IMR-90 (cell line): ENCODE results near the gene C19orf33. TPM values are rescaled to one million over a fixed set of nuclear protein-coding genes. Genes with fewer than 3 reads are reported as not detected.
"Not testable (repeated sequence)": the region's sequence is repeated elsewhere in the genome, so short reads cannot be mapped to it uniquely, and the experiment has no call there.

Source experiments
- ATAC-seq: fragments of 200-7000 bp; cut with Tn5 transposase; 2 replicates; pipeline ENCODE4 v1.9.1; 2020; ENCODE audit warnings: low read depth, mild to moderate bottlenecking, moderate library complexity
- BruUV-seq: library from RNA; stranded (reverse); fragments of 400-500 nt; replicated peaks from 2 replicates; lab custom pipeline; 2021; lab: Mats Ljungman, UMichigan
- CTCF ChIA-PET: fragments of 300-600 bp; formaldehyde crosslinking; extraction: SDS; loops from one replicate; lab custom pipeline; 2021; ENCODE audit warnings: antibody characterized with exemption; lab: Yijun Ruan, JAX
- POLR2A ChIA-PET: fragments of 300-600 bp; sonication (Branson Sonifier 250); formaldehyde crosslinking; loops from one replicate; lab custom pipeline; 2022; ENCODE audit warnings: antibody characterized with exemption; ENCODE audit not compliant: unreplicated experiment; lab: Charles Lee
- DNase-seq: peaks from one replicate; pipeline ENCODE4 v3.0.0; 2013
- H2AFZ ChIP-seq: replicated peaks from 2 replicates; pipeline ENCODE3; 2013; ENCODE audit warnings: low read length, mild to moderate bottlenecking; ENCODE audit not compliant: poor library complexity
- H2AK5ac ChIP-seq: 2 replicates; pipeline ENCODE4 v1.6.1; 2013; ENCODE audit warnings: low read depth, low read length, inconsistent platforms
- H2AK9ac ChIP-seq: replicated peaks from 2 replicates; pipeline ENCODE3; 2013; ENCODE audit warnings: mild to moderate bottlenecking, low read depth, low read length, moderate library complexity; ENCODE audit not compliant: poor library complexity
- H2BK120ac ChIP-seq: 2 replicates; pipeline ENCODE4 v1.6.1; 2013; ENCODE audit warnings: low read depth, low read length, inconsistent platforms
- H2BK15ac ChIP-seq: 3 replicates; pipeline ENCODE4 v1.6.1; 2013; ENCODE audit warnings: low read depth, low read length, inconsistent platforms
- H2BK20ac ChIP-seq: 2 replicates; pipeline ENCODE4 v1.6.1; 2013; ENCODE audit warnings: low read depth, mild to moderate bottlenecking, inconsistent platforms, low read length, moderate library complexity
- H2BK5ac ChIP-seq: 2 replicates; pipeline ENCODE4 v1.6.1; 2013; ENCODE audit warnings: mild to moderate bottlenecking, low read depth, low read length, inconsistent platforms; ENCODE audit not compliant: poor library complexity, severe bottlenecking
- H3K14ac ChIP-seq: replicated peaks from 2 replicates; pipeline ENCODE4 v1.6.1; 2013; ENCODE audit warnings: low read depth, low read length, inconsistent platforms
- H3K18ac ChIP-seq: 2 replicates; pipeline ENCODE4 v1.6.1; 2013; ENCODE audit warnings: low read depth, low read length, control low read depth
- H3K23ac ChIP-seq: 2 replicates; pipeline ENCODE4 v1.6.1; 2013; ENCODE audit warnings: low read depth, low read length, inconsistent platforms
- H3K27ac ChIP-seq: 2 replicates; pipeline ENCODE4 v1.5.1; 2013; ENCODE audit warnings: mild to moderate bottlenecking, control low read depth, low read length; ENCODE audit not compliant: insufficient read depth
- H3K27me3 ChIP-seq: 2 replicates; pipeline ENCODE4 v1.6.1; 2013; ENCODE audit warnings: low read length; ENCODE audit not compliant: control insufficient read depth, insufficient read depth
- H3K36me3 ChIP-seq: 2 replicates; pipeline ENCODE4 v1.6.1; 2013; ENCODE audit warnings: low read length, mixed read lengths; ENCODE audit not compliant: control insufficient read depth, insufficient read depth
- H3K4ac ChIP-seq: 2 replicates; pipeline ENCODE4 v1.6.1; 2013; ENCODE audit warnings: low read depth, low read length, inconsistent platforms
- H3K4me1 ChIP-seq: 2 replicates; pipeline ENCODE4 v1.6.1; 2013; ENCODE audit warnings: low read length, mixed read lengths; ENCODE audit not compliant: control insufficient read depth, insufficient read depth
- H3K4me2 ChIP-seq: 2 replicates; pipeline ENCODE4 v1.6.1; 2013; ENCODE audit warnings: low read depth, mild to moderate bottlenecking, control low read depth, low read length, moderate library complexity
- H3K4me3 ChIP-seq: 2 replicates; pipeline ENCODE4 v1.5.1; 2013; ENCODE audit warnings: low read depth, mild to moderate bottlenecking, control low read depth, low read length, moderate library complexity; ENCODE audit not compliant: insufficient read depth
- H3K56ac ChIP-seq: 2 replicates; pipeline ENCODE4 v1.6.1; 2013; ENCODE audit warnings: low read length, inconsistent platforms; ENCODE audit not compliant: insufficient read depth; ENCODE audit errors: extremely low read depth
- H3K79me1 ChIP-seq, 2 experiments: 2 replicates each; pipeline ENCODE4 v1.6.1; 2013; ENCODE audit warnings: low read length in 2 of 2, inconsistent platforms in 1 of 2, low read depth in 1 of 2
- H3K9ac ChIP-seq: 2 replicates; pipeline ENCODE4 v1.6.1; 2013; ENCODE audit warnings: low read depth, low read length, control low read depth
- H3K9me1 ChIP-seq: 2 replicates; pipeline ENCODE4 v1.6.1; 2013; ENCODE audit warnings: low read length, inconsistent platforms; ENCODE audit not compliant: insufficient read depth
- H3K9me3 ChIP-seq: 2 replicates; pipeline ENCODE4 v1.6.1; 2013; ENCODE audit warnings: low read length; ENCODE audit not compliant: control insufficient read depth, insufficient read depth
- H4K20me1 ChIP-seq: 2 replicates; pipeline ENCODE4 v1.6.1; 2013; ENCODE audit warnings: low read length, inconsistent platforms; ENCODE audit not compliant: insufficient read depth
- H4K5ac ChIP-seq: 2 replicates; pipeline ENCODE4 v1.6.1; 2013; ENCODE audit warnings: mild to moderate bottlenecking, low read depth, low read length, control low read depth
- H4K8ac ChIP-seq, 2 experiments: 2 replicates each; pipeline ENCODE4 v1.6.1; 2013; ENCODE audit warnings: low read depth in 2 of 2, low read length in 2 of 2, control low read depth in 1 of 2, inconsistent platforms in 1 of 2
- H4K91ac ChIP-seq: 2 replicates; pipeline ENCODE4 v1.6.1; 2013; ENCODE audit warnings: low read depth, low read length, inconsistent platforms; ENCODE audit not compliant: insufficient read depth
- WGBS, 2 experiments: methylation state at CpG; one replicate each; pipeline versions ENCODE4 v1.1.5 to v1.1.7; 2013; ENCODE audit warnings: missing lambda C conversion rate in 2 of 2; ENCODE audit not compliant: insufficient read length in 1 of 2; ENCODE audit errors: extremely low coverage in 2 of 2; 5-methylcytosine and 5-hydroxymethylcytosine counted together
- dilution Hi-C: fragments of 300-500 bp; cut with HindIII; formaldehyde crosslinking; loops from one replicate; pipeline ENCODE4 v1.14.3; 2018; ENCODE audit warnings: low sequenced_read_pairs; ENCODE audit not compliant: unreplicated experiment
- in situ Hi-C: fragments of 300-500 bp; cut with MboI; formaldehyde crosslinking; loops from 3 replicates; pipeline ENCODE4 v1.14.3; 2019; ENCODE audit warnings: low sequenced_read_pairs, inconsistent platforms, mixed read lengths
- intact Hi-C: fragments of 100-400 bp; cut with micrococcal nuclease; formaldehyde crosslinking; loops from 2 replicates; pipeline ENCODE4 v1.10.0; 2022
- polyA plus RNA-seq, 3 experiments: library from polyadenylated mRNA; depleted of rRNA; stranded (reverse); fragments of >200 nt; gene quantifications; 2 replicates each; pipeline ENCODE4 v1.2.3, GENCODE V29; 2012; ENCODE audit warnings: low replicate concordance in 1 of 3
- total RNA-seq: library from RNA; depleted of rRNA; stranded (reverse); fragments of >200 nt; gene quantifications from 2 replicates; pipeline ENCODE4 v1.2.3, GENCODE V29; 2012

C19orf33 gene
- total and polyA plus RNA-seq, 2 of the 4 experiments (the other 2 are of a cell fraction): 0.80 TPM; not detected in 1

DNA sequence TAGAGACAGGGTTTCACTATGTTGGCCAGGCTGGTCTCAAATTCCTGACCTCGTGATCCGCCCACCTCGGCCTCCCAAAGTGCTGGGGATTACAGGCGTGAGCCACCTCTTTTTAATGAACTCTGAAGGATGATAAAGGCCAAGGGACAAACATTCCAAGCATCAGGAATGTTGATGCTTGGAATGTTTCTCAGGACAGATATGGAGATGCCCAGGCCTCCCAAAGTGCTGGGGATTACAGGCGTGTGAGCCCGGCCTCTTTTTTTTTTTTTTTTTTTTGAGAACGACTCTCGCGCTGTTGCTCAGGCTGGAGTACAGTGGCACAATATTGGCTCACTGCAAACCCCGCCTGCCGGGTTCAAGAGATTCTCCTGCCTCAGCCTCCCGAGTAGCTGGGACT, 42.1 kb upstream of the C19orf33 start:
- H3K27ac ChIP-seq, BruUV-seq, H3K9ac ChIP-seq, H4K8ac ChIP-seq, H3K18ac ChIP-seq, H2BK5ac ChIP-seq, H2BK120ac ChIP-seq, intact Hi-C loops, H2AK9ac ChIP-seq, H3K4ac ChIP-seq, H3K79me1 ChIP-seq, H3K56ac ChIP-seq, POLR2A ChIA-PET, H3K4me1 ChIP-seq, H3K27me3 ChIP-seq, in situ Hi-C loops, H4K91ac ChIP-seq, H3K23ac ChIP-seq, H3K4me3 ChIP-seq, dilution Hi-C loops, H2AK5ac ChIP-seq, H3K36me3 ChIP-seq, H4K5ac ChIP-seq, H2BK20ac ChIP-seq, H4K20me1 ChIP-seq, H3K9me3 ChIP-seq, H3K4me2 ChIP-seq, H2BK15ac ChIP-seq, H3K14ac ChIP-seq, ATAC-seq, DNase-seq, CTCF ChIA-PET, H2AFZ ChIP-seq: not testable (repeated sequence)
- peaks cover 12% of the 10 kb centered on the region for H3K9me1 ChIP-seq
- WGBS, 2 experiments: 98% methylated on average over 5 of the region's 12 CpGs; no CpG with 5 or more reads in 1 of the 2 experiments
